A673 (cell line): ENCODE measurements around the gene PCIF1. TPM values are rescaled to one million over a fixed set of nuclear protein-coding genes. Genes with fewer than 3 reads are reported as not detected.

Experiments
- BruUV-seq: library from RNA; stranded (reverse); fragments of 400-500 nt; replicated peaks from 2 replicates; lab custom pipeline; 2021; lab: Mats Ljungman, UMichigan
- CTCF ChIA-PET: fragments of 300-600 bp; sonication (Branson Sonifier 250); formaldehyde crosslinking; loops from one replicate; lab custom pipeline; 2022; ENCODE audit warnings: antibody characterized with exemption; lab: Charles Lee
- POLR2A ChIA-PET: fragments of 300-600 bp; sonication (Branson Sonifier 250); formaldehyde crosslinking; loops from one replicate; lab custom pipeline; 2022; ENCODE audit warnings: antibody characterized with exemption; ENCODE audit not compliant: low non-redundant PET; lab: Charles Lee
- DNase-seq: peaks from one replicate; pipeline ENCODE4 v3.0.0-alpha.2; 2015; ENCODE audit warnings: low spot score
- H3K27ac ChIP-seq: fragments of 200-600 bp; sonication (generic); 2 replicates; pipeline ENCODE4 v1.5.1; 2016; ENCODE audit warnings: mixed run types, low read depth, mild to moderate bottlenecking, mixed read lengths, antibody characterized with exemption, low read length; ENCODE audit not compliant: poor library complexity, severe bottlenecking
- H3K27me3 ChIP-seq: fragments of 200-600 bp; sonication (generic); replicated peaks from 2 replicates; pipeline ENCODE4 v1.6.1; 2017; ENCODE audit warnings: mixed run types, low read depth, mild to moderate bottlenecking, mixed read lengths, antibody characterized with exemption, low read length; ENCODE audit not compliant: insufficient read depth, poor library complexity
- H3K36me3 ChIP-seq: fragments of 200-600 bp; sonication (generic); 2 replicates; pipeline ENCODE4 v1.6.1; 2016; ENCODE audit warnings: mixed run types, mild to moderate bottlenecking, mixed read lengths, antibody characterized with exemption, low read length; ENCODE audit not compliant: insufficient read depth, poor library complexity, severe bottlenecking
- H3K4me1 ChIP-seq: fragments of 200-600 bp; sonication (generic); 2 replicates; pipeline ENCODE4 v1.6.1; 2017; ENCODE audit warnings: mixed run types, mild to moderate bottlenecking, mixed read lengths, antibody characterized with exemption, low read length; ENCODE audit not compliant: insufficient read depth, poor library complexity, severe bottlenecking
- H3K4me3 ChIP-seq: fragments of 200-600 bp; sonication (generic); 2 replicates; pipeline ENCODE4 v1.5.1; 2016; ENCODE audit warnings: low read depth, mixed run types, mild to moderate bottlenecking, mixed read lengths, low read length; ENCODE audit not compliant: poor library complexity, severe bottlenecking
- H3K9me3 ChIP-seq: fragments of 200-600 bp; sonication (generic); 2 replicates; pipeline ENCODE4 v1.6.1; 2016; ENCODE audit warnings: mixed run types, low read depth, mild to moderate bottlenecking, mixed read lengths, antibody characterized with exemption, low read length; ENCODE audit not compliant: poor library complexity, severe bottlenecking
- EZH2 ChIP-seq: fragments of 200-600 bp; sonication (generic); IDR thresholded peaks from 2 replicates; pipeline ENCODE4 v1.6.1; 2017; ENCODE audit warnings: borderline replicate concordance, low read depth, mild to moderate bottlenecking, mixed read lengths, antibody characterized with exemption, low read length; ENCODE audit not compliant: poor library complexity, severe bottlenecking
- intact Hi-C: fragments of 100-400 bp; cut with micrococcal nuclease; formaldehyde crosslinking; loops from one replicate; pipeline ENCODE4 v1.10.0; 2022; ENCODE audit not compliant: unreplicated experiment
- total RNA-seq: library from RNA; stranded (reverse); gene quantifications from 2 replicates; pipeline ENCODE4 v1.2.3, GENCODE V29; 2021
- TF ChIP-seq, protein P1 (sequence below): fragments of 300-800, 200-600 bp; sonication (generic); conservative IDR thresholded peaks from 2 replicates; pipeline ENCODE4 v1.5.1; 2017; ENCODE audit warnings: low read depth, mild to moderate bottlenecking, antibody characterized with exemption, low read length, moderate library complexity, mixed read lengths

PCIF1 gene
- total RNA-seq, 1 experiment from 2014 or later: 47.5 TPM

DNA sequence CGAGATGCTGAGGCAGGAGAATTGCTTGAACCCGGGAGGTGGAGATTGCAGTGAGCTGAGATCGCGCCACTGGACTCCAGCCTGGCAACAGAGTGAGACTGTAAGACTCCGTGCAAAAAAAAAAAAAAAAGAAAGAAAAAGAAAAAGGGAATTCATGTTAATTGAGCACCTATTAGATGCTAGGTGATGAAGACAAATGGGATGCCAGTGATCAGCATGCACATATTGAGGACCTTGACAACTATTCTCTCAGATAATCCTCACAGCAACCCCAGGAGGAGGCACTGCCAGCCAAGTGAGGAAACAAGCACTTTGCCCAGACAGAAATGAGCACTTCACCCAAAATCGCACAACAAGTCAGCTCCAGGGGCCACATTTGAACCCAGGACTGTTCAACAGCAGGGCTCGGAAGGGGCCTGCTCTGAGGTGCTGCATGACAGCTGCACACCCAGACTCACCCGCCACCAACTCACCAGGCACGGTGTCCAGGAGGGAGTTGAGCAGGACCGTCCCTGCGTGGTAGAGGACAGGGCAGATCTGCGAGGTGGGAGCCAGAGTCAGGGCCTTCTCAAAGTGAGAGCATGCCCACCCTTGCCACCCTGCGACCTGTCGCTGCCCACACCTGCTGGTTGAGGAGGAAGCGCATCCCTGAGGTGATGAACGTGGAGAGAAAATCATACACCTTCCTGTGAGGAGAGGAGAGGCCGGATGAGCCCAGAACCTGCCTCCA, 27.1 kb upstream of the PCIF1 start:
- CTCF ChIA-PET: no interaction called here
- H3K4me1 ChIP-seq: peaks cover 15% of the 10 kb centered on the region
- peaks cover 30% of the 10 kb centered on the region for H3K36me3 ChIP-seq
- intact Hi-C loops: no loop called here
- no peaks in the 10 kb centered on the region for H3K9me3 ChIP-seq
- TF ChIP-seq EZH2: no peak
- TF ChIP-seq, protein P1, sequence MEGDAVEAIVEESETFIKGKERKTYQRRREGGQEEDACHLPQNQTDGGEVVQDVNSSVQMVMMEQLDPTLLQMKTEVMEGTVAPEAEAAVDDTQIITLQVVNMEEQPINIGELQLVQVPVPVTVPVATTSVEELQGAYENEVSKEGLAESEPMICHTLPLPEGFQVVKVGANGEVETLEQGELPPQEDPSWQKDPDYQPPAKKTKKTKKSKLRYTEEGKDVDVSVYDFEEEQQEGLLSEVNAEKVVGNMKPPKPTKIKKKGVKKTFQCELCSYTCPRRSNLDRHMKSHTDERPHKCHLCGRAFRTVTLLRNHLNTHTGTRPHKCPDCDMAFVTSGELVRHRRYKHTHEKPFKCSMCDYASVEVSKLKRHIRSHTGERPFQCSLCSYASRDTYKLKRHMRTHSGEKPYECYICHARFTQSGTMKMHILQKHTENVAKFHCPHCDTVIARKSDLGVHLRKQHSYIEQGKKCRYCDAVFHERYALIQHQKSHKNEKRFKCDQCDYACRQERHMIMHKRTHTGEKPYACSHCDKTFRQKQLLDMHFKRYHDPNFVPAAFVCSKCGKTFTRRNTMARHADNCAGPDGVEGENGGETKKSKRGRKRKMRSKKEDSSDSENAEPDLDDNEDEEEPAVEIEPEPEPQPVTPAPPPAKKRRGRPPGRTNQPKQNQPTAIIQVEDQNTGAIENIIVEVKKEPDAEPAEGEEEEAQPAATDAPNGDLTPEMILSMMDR: no peak
- no peak for DNase-seq
- BruUV-seq: no TSS peak
- no peak overlapping the region for H3K4me3 ChIP-seq
- POLR2A ChIA-PET: no interaction called here
- no peak overlapping the region for H3K27ac ChIP-seq
- no peaks in the 10 kb centered on the region for H3K27me3 ChIP-seq

DNA sequence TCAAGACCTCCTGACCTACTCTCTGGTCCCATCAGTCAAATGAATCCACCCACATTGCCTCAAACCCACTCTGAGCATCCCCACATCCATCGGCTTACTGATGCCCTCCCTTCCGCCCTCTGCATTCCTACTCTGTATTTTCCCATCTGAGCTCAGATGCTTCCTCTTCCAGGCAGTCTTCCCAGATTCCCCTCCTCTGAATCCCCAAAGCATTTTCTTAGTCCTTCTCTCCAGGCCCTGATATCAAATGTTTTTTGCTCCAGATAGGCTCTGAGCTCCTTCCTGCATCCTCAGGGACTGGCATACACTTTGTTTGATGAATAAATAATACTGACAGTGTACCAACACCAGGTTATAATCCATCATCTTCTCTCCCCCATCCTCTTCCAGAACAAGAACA, 26.4 kb upstream of the PCIF1 start:
- Histone ChIP-seq H3K36me3 (peaks cover 30% of the 10 kb centered on the region), H3K27ac (no peak overlapping the region), H3K27me3 (no peaks in the 10 kb centered on the region), H3K4me1 (peaks cover 17% of the 10 kb centered on the region), H3K4me3 (no peak overlapping the region), H3K9me3 (no peaks in the 10 kb centered on the region)
- intact Hi-C loops: no loop called here
- BruUV-seq: no TSS peak
- TF ChIP-seq EZH2: no peak
- TF ChIP-seq, protein P1: no peak
- CTCF ChIA-PET: no interaction called here
- POLR2A ChIA-PET: no interaction called here
- no peak for DNase-seq

DNA sequence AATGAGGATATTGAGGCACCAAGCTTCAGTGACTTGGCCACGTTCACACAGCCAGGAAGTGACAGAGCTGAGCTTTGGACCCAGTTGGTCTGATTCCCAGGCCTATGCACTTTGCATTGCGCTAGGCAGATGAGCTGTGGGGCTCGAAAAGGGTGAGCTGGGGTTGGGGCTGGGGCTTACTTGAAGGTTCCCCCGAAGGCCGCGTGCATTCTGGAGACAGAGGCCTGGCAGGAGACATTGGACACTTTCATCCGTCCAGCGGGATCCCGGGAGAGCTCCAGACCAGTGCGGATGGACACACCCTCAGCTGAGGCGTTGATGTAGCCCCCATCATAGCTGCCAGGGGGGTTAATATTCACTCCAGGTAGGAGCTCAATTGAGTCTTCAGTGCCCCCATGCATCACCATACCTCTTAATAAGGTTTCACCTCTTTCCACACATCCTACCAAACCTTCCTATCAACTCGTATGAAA, 25.1 kb upstream of the PCIF1 start:
- no TSS peak for BruUV-seq
- POLR2A ChIA-PET: interaction anchor here (0.5 kb wide), 1 partner anchor 22 kb away, joined by 11 read pairs; no protein-coding TSS in a partner anchor
- H3K4me3 ChIP-seq: no peak overlapping the region
- H3K27ac ChIP-seq: no peak overlapping the region
- DNase-seq: no peak
- TF ChIP-seq EZH2: no peak
- no peaks in the 10 kb centered on the region for H3K27me3 ChIP-seq
- H3K9me3 ChIP-seq: no peaks in the 10 kb centered on the region
- peaks cover 17% of the 10 kb centered on the region for H3K4me1 ChIP-seq
- peaks cover 25% of the 10 kb centered on the region for H3K36me3 ChIP-seq
- CTCF ChIA-PET: no interaction called here
- intact Hi-C loops: no loop called here
